GM18526 (cell line): ENCODE results near the gene KMT2E.

Source experiments
- POLR2A ChIP-seq: IDR thresholded peaks from 3 replicates; pipeline ENCODE4 v1.6.1; 2011; ENCODE audit not compliant: insufficient read length; ENCODE audit errors: extremely low read depth

KMT2E gene

GRCh38 chr7:105013221-105013815 lies 687 bp upstream of the KMT2E start:
- TF ChIP-seq POLR2A, result peak; percentile 98

GRCh38 chr7:105014693-105015389 lies 836 bp downstream of the KMT2E start:
- peak; percentile 44 for TF ChIP-seq POLR2A

GRCh38 chr7:105015390-105015965 lies 1.5 kb downstream of the KMT2E start:
- no peak for TF ChIP-seq POLR2A

- no peak for TF ChIP-seq POLR2A
Observed at GRCh38 chr7:105016068-105016708, 2.2 kb downstream of the KMT2E start.

- no peak for TF ChIP-seq POLR2A
Observed at GRCh38 chr7:105016709-105017656, 3.0 kb downstream of the KMT2E start.

- TF ChIP-seq POLR2A, result no peak
Observed at GRCh38 chr7:105017657-105018365, 3.8 kb downstream of the KMT2E start.

- no peak for TF ChIP-seq POLR2A
Observed at GRCh38 chr7:105019269-105019668, 5.3 kb downstream of the KMT2E start.

- no peak for TF ChIP-seq POLR2A
Observed at GRCh38 chr7:105020926-105021325, 6.9 kb downstream of the KMT2E start.

- TF ChIP-seq POLR2A, result no peak
Observed at GRCh38 chr7:105021352-105021751, 7.3 kb downstream of the KMT2E start.

- no peak for TF ChIP-seq POLR2A
Observed at GRCh38 chr7:105021967-105022366, 8.0 kb downstream of the KMT2E start.

- TF ChIP-seq POLR2A, result no peak
Observed at GRCh38 chr7:105022458-105022857, 8.5 kb downstream of the KMT2E start.

- TF ChIP-seq POLR2A, result no peak
Observed at GRCh38 chr7:105024734-105025133, 10.7 kb downstream of the KMT2E start.

GRCh38 chr7:105026750-105027149 lies 12.7 kb downstream of the KMT2E start:
- TF ChIP-seq POLR2A, result no peak

GRCh38 chr7:105027176-105027853 lies 13.3 kb downstream of the KMT2E start:
- no peak for TF ChIP-seq POLR2A

- TF ChIP-seq POLR2A, result no peak
Observed at GRCh38 chr7:105028004-105028403, 14.0 kb downstream of the KMT2E start.
